ENCODE data around the gene UBAP1L. TPM values are rescaled to one million over a fixed set of nuclear protein-coding genes. Genes with fewer than 3 reads are reported as not detected.
"Not testable (repeated sequence)": the region's sequence is repeated elsewhere in the genome, so short reads cannot be mapped to it uniquely, and the experiment has no call there.

The UBAP1L gene
- total RNA-seq, 4 donors from 2014 or later: 3.0 to 8.7 (median 5.5) TPM

GRCh38 chr15:65102912-65103311, 12.1 kb downstream of the UBAP1L start:
- TF ChIP-seq POLR2A (IDR thresholded peaks at IDR 0.05): no peak
- no peak for TF ChIP-seq CTCF (IDR thresholded peaks at IDR 0.05)
- Histone ChIP-seq H3K27ac (no peak overlapping the region), H3K9me3 (no peaks in the 10 kb centered on the region), H3K4me1 (no peaks in the 10 kb centered on the region), H3K36me3 (peaks cover 0 to 57% (median 0%) of the 10 kb centered on the region in 3 donors), H3K4me3 (no peak overlapping the region), H3K27me3 (no peaks in the 10 kb centered on the region)
- no peak for DNase-seq

- TF ChIP-seq POLR2A (IDR thresholded peaks at IDR 0.05) (no peak), CTCF (IDR thresholded peaks at IDR 0.05) (no peak)
- Histone ChIP-seq H3K27me3 (no peaks in the 10 kb centered on the region), H3K4me3 (no peak overlapping the region), H3K4me1 (no peaks in the 10 kb centered on the region), H3K36me3 (peaks cover 0 to 64% (median 0%) of the 10 kb centered on the region in 3 donors), H3K27ac (no peak overlapping the region), H3K9me3 (no peaks in the 10 kb centered on the region)
- DNase-seq: no peak
Observed at GRCh38 chr15:65101891-65102708, 12.9 kb downstream of the UBAP1L start.

GRCh38 chr15:65101411-65101890, 13.5 kb downstream of the UBAP1L start:
- H3K27me3 ChIP-seq: no peaks in the 10 kb centered on the region
- H3K4me1 ChIP-seq: no peaks in the 10 kb centered on the region
- no peaks in the 10 kb centered on the region for H3K9me3 ChIP-seq
- TF ChIP-seq POLR2A (IDR thresholded peaks at IDR 0.05) (no peak), CTCF (IDR thresholded peaks at IDR 0.05) (peak; percentile 33 to 86 (median 72))
- no peak overlapping the region for H3K4me3 ChIP-seq
- peak; percentile 28 to 85 (median 82) for DNase-seq
- peaks cover 0 to 64% (median 0%) of the 10 kb centered on the region in 3 donors for H3K36me3 ChIP-seq
- H3K27ac ChIP-seq: no peak overlapping the region

- no peak for DNase-seq
- Histone ChIP-seq H3K36me3 (peaks cover 0 to 56% (median 0%) of the 10 kb centered on the region in 3 donors), H3K27me3 (no peaks in the 10 kb centered on the region), H3K27ac (no peak overlapping the region), H3K9me3 (no peaks in the 10 kb centered on the region), H3K4me1 (peaks cover 0 to 3% (median 0%) of the 10 kb centered on the region in 4 donors), H3K4me3 (no peak overlapping the region)
- TF ChIP-seq POLR2A (IDR thresholded peaks at IDR 0.05): no peak
- no peak for TF ChIP-seq CTCF (IDR thresholded peaks at IDR 0.05)
Observed at GRCh38 chr15:65100442-65100841, 14.6 kb downstream of the UBAP1L start.

GRCh38 chr15:65099801-65100200, 15.2 kb downstream of the UBAP1L start:
- DNase-seq, H3K27ac ChIP-seq, H3K9me3 ChIP-seq, H3K4me3 ChIP-seq, H3K4me1 ChIP-seq, H3K27me3 ChIP-seq: not testable (repeated sequence)
- peaks cover 0 to 50% (median 0%) of the 10 kb centered on the region in 3 donors for H3K36me3 ChIP-seq

GRCh38 chr15:65099336-65099735, 15.7 kb downstream of the UBAP1L start:
- Histone ChIP-seq H3K27ac (no peak overlapping the region), H3K4me3 (no peak overlapping the region), H3K36me3 (peaks cover 0 to 46% (median 0%) of the 10 kb centered on the region in 3 donors), H3K4me1 (peaks cover 0 to 15% (median 0%) of the 10 kb centered on the region in 4 donors), H3K9me3 (no peaks in the 10 kb centered on the region), H3K27me3 (no peaks in the 10 kb centered on the region)
- DNase-seq: no peak
- TF ChIP-seq POLR2A (IDR thresholded peaks at IDR 0.05) (no peak), CTCF (IDR thresholded peaks at IDR 0.05) (no peak)

All from Peyer's patch (tissue), 4 donors.